HG03196 (cell line): ENCODE data around the gene OXCT2.
"Not testable (repeated sequence)": the region's sequence is repeated elsewhere in the genome, so short reads cannot be mapped to it uniquely, and the experiment has no call there.

ENCODE experiments used
- ATAC-seq: cut with Tn5 transposase; IDR thresholded peaks from one replicate; pipeline ENCODE4 v1.9.1; 2021; ENCODE audit not compliant: unreplicated experiment

OXCT2 gene

GRCh38 chr1:39771022-39771532 lies at the start of gene OXCT2:
OXCT2 (minus strand) TSS chr1:39771348; CDS start chr1:39771255, 93 bp downstream.
- ATAC-seq = not testable (repeated sequence)

- ATAC-seq = no peak
Measured at GRCh38 chr1:39819091-39819812, 48.1 kb upstream of the OXCT2 start.

- no peak for ATAC-seq
Measured at GRCh38 chr1:39818482-39818881, 47.3 kb upstream of the OXCT2 start.

GRCh38 chr1:39817091-39817932 lies 46.2 kb upstream of the OXCT2 start:
- ATAC-seq = peak; percentile 66

- peak; percentile 39 for ATAC-seq
Measured at GRCh38 chr1:39816415-39817090, 45.4 kb upstream of the OXCT2 start.

GRCh38 chr1:39812913-39813312 lies 41.8 kb upstream of the OXCT2 start:
- no peak for ATAC-seq

GRCh38 chr1:39808784-39809517 lies 37.8 kb upstream of the OXCT2 start:
- ATAC-seq = no peak

GRCh38 chr1:39805385-39805784 lies 34.2 kb upstream of the OXCT2 start:
- no peak for ATAC-seq

GRCh38 chr1:39802496-39803260 lies 31.5 kb upstream of the OXCT2 start:
- no peak for ATAC-seq

- no peak for ATAC-seq
Measured at GRCh38 chr1:39800471-39800835, 29.3 kb upstream of the OXCT2 start.

GRCh38 chr1:39799770-39800470 lies 28.8 kb upstream of the OXCT2 start:
- peak; percentile 59 for ATAC-seq

GRCh38 chr1:39798859-39799769 lies 28.0 kb upstream of the OXCT2 start:
- peak; percentile 75 for ATAC-seq

- ATAC-seq = no peak
Measured at GRCh38 chr1:39795651-39796050, 24.5 kb upstream of the OXCT2 start.

GRCh38 chr1:39791838-39792237 lies 20.7 kb upstream of the OXCT2 start:
- ATAC-seq = no peak

GRCh38 chr1:39789571-39790110 lies 18.5 kb upstream of the OXCT2 start:
- ATAC-seq = no peak

- peak; percentile 49 for ATAC-seq
Measured at GRCh38 chr1:39788758-39789570, 17.8 kb upstream of the OXCT2 start, which contains the start of gene BMP8B. BMP8B (minus strand) TSS chr1:39788865; CDS start chr1:39788485, 380 bp downstream.

GRCh38 chr1:39788426-39788757 lies 17.2 kb upstream of the OXCT2 start:
- no peak for ATAC-seq
